Activated CD8-positive, alpha-beta T cell treated with anti-CD3 and anti-CD28 coated beads, Interleukin-2, amount 10 ng/mL, durations not matched to agents 7 days and 5 days (primary cell): ENCODE measurements around the gene TNRC6B. TPM values are rescaled to one million over a fixed set of nuclear protein-coding genes. Genes with fewer than 3 reads are reported as not detected.
A peak's percentile ranks its signal among the peaks of the same experiment; 100 is the strongest.
"Not testable (repeated sequence)": the region's sequence is repeated elsewhere in the genome, so short reads cannot be mapped to it uniquely, and the experiment has no call there.

Experiments used
- ATAC-seq: fragments of 150-1000 bp; cut with Tn5 transposase; one replicate; pipeline ENCODE4 v1.10.0; 2021; ENCODE audit warnings: moderate library complexity
- CTCF ChIA-PET: fragments of 350-600 bp; sonication (Branson Sonifier 250); formaldehyde crosslinking; loops from one replicate; lab custom pipeline; 2021; ENCODE audit warnings: antibody characterized with exemption; lab: Charles Lee
- POLR2A ChIA-PET: fragments of 350-600 bp; sonication (Branson Sonifier 250); formaldehyde crosslinking; loops from one replicate; lab custom pipeline; 2021; ENCODE audit warnings: antibody characterized with exemption; lab: Charles Lee
- DNase-seq: peaks from one replicate; pipeline ENCODE4 v3.0.0-alpha.2; 2020
- H3K27ac Mint-ChIP-seq: one replicate; pipeline ENCODE4 v1.8.0; 2021; ENCODE audit warnings: mild to moderate bottlenecking, mixed read lengths
- H3K27me3 Mint-ChIP-seq: one replicate; pipeline ENCODE4 v1.8.0; 2021; ENCODE audit warnings: low read depth, mixed read lengths
- H3K36me3 Mint-ChIP-seq: one replicate; pipeline ENCODE4 v1.8.0; 2021; ENCODE audit warnings: low read depth, mixed read lengths
- H3K4me1 Mint-ChIP-seq: one replicate; pipeline ENCODE4 v1.8.0; 2021; ENCODE audit warnings: low read depth, mixed read lengths
- H3K4me3 Mint-ChIP-seq: one replicate; pipeline ENCODE4 v1.8.0; 2021; ENCODE audit warnings: mild to moderate bottlenecking, mixed read lengths
- H3K9me3 Mint-ChIP-seq: one replicate; pipeline ENCODE4 v1.8.0; 2022; ENCODE audit warnings: mixed read lengths; ENCODE audit not compliant: insufficient read depth
- total RNA-seq, 2 experiments: library from RNA; stranded (reverse); gene quantifications; one replicate each; pipeline ENCODE4 v1.2.3, GENCODE V29; 2021

The TNRC6B gene
- total RNA-seq, 2 experiments from 2014 or later = 62.9 to 63.3 TPM

DNA sequence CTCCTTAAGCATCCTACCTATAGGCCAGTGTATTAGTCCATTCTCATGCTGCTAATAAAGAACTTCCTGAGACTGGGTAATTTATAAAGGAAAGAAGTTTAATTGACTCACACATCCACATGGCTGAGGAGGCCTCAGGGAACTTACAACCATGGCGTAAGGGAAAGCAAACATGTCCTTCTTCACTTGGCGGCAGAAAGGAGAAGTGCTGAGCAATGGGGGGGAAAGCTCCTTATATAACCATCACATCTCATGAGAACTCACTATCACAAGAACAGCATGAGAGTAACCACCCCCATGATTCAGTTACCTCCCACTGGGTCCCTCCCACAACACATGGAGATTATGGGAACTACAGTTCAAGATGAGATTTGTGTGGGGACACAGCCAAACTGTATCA, 12.2 kb upstream of the TNRC6B start:
- H3K9me3 Mint-ChIP-seq, CTCF ChIA-PET, ATAC-seq, H3K4me1 Mint-ChIP-seq, H3K4me3 Mint-ChIP-seq, H3K27me3 Mint-ChIP-seq, POLR2A ChIA-PET, H3K27ac Mint-ChIP-seq, DNase-seq: not testable (repeated sequence)
- peaks cover 37% of the 10 kb centered on the region for H3K36me3 Mint-ChIP-seq

DNA sequence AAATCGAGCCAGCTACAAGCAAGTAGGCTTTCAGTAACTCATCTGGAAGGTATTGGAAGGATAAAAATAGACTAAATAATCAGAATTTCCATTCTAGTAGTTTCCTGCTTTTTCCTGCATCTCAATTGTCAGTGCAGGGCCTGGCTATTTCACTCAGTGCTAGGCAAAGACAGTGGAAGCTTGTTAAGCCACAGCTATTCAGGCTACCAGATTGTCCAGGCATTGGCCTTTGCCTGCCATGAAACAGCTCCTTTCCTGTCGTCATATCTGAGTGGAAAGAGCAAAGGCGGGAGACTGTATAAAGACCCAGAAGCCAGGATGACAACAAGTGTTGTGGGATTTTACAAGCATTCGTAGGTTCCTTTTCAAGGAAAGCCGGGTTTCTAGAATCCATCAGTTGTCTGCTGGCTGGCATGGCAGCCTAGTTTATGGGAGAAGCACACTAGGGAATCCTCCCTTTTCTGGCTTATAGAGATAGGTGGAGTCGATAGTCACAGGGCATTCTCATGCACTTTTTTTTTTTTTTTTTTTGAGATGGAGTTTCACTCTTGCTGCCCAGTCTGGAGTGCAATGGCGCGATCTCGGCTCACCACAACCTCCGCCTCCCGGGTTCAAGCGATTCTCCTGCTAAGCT, 2.0 kb upstream of the TNRC6B start:
- Mint-ChIP-seq H3K27me3 (no peaks in the 10 kb centered on the region), H3K9me3 (no peaks in the 10 kb centered on the region), H3K4me3 (peak overlapping the region; percentile 94), H3K4me1 (peaks cover 38% of the 10 kb centered on the region), H3K36me3 (peaks cover 23% of the 10 kb centered on the region), H3K27ac (peak overlapping the region; percentile 91)
- POLR2A ChIA-PET = no interaction called here
- ATAC-seq = no peak
- CTCF ChIA-PET = no interaction called here
- DNase-seq = no peak

DNA sequence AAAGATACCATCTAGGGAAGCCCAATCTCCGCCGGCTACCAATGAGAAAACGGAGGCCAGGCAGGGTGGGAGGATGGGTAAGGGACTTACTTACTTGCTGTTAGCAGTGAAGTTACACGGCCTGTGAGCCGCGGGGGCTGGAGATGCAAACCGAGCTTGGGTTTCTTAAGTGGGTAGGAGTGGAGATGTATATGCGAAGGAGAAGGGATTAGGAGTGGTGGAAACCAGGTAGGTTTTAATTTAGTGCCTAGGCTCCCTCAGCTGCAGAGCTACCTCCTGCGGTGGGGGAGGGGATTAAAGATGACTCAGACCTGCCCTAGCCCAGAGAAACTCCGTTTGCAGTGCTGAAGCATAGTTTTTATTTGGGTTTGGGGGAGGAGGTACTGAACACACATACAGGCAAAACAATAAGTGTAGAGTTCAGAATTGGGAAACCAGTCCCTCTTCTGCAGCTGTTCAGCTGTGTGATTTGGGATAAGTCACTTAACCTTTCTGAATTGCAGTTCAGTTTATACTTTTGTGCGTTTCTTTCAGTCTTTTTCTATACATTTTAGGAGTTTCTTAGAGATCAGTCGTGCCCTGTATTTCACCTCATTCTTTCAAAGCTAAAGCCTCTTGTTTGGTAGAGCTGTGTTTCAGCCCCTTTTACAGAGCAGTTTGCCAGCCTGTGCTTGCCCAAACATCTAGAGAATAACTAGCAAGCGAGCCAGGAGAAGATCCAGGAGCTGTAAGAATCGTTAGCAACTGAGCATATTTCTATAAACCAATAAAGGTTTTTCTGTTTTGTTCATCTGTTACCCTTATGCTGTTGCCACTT, 596 bp upstream of the TNRC6B start:
- ATAC-seq (peak; percentile 71), DNase-seq (peak; percentile 83)
- ChIA-PET POLR2A (interaction anchor here (0.6 to 5.2 kb wide), 41 partner anchors 9 to 654 kb away, joined by 3 to 68 read pairs (median 4); partner anchors contain the start of gene ADSL), CTCF (interaction anchor here (0.6 to 4.4 kb wide), 17 partner anchors 10 to 224 kb away, joined by 3 to 35 read pairs (median 3); no protein-coding TSS in a partner anchor)
- H3K27me3 Mint-ChIP-seq = no peaks in the 10 kb centered on the region
- H3K36me3 Mint-ChIP-seq = peaks cover 25% of the 10 kb centered on the region
- H3K9me3 Mint-ChIP-seq = no peaks in the 10 kb centered on the region
- peak overlapping the region; percentile 91 for H3K27ac Mint-ChIP-seq
- peaks cover 40% of the 10 kb centered on the region for H3K4me1 Mint-ChIP-seq
- H3K4me3 Mint-ChIP-seq = peak overlapping the region; percentile 94

DNA sequence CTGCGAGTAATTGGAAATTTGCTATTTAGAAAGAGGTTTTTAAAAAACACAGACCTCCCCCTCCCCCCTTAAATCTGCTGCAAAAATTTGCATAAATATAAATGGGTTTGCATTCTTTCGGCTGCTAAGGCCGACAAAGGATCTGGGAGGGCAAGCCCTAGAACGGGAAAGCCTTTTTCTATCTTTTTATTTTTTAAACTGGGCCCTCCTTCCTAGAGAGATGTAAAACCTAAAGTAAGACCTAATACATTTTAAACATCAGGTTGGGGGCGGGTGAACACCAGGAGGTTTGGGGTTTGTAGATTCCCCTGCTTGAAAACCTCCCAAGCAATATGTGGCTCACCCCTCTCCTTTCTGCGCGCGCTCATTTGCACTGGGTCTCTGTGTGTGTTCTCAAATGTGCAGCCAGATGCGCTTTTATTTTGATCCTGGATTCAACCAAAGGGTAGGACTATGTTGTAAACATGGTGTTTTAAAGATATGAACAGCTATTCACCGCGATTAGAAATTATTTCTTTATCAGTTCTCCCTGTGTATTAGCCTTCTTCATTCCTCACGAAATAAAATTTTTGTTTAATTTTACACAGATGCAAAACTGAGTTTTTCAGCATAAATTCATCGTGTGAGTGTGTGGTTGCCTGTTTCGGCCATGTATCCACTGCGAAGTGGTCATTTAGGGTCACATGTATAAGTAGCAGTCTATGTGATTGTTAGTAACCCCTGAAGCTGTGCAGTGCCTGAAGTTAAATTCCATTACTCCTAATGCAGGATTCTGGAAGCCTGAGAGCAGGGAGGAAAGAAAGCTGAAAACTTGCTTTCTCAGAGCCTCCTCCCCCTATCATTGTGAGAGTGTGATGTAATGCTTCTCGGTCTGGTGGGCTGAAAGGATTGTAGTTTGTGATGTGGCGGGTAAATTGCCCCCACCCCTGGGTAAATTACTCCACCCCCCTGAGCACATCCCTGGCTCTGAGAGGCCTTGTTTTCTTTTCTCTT, 988 bp downstream of the TNRC6B start:
- H3K36me3 Mint-ChIP-seq = peaks cover 25% of the 10 kb centered on the region
- peak; percentile 26 for ATAC-seq
- peak overlapping the region; percentile 91 for H3K27ac Mint-ChIP-seq
- H3K27me3 Mint-ChIP-seq = no peaks in the 10 kb centered on the region
- ChIA-PET CTCF (interaction anchor here (0.8 to 4.4 kb wide), 10 partner anchors 15 to 258 kb away, joined by 3 to 35 read pairs (median 6); no protein-coding TSS in a partner anchor), POLR2A (interaction anchor here (0.6 to 5.2 kb wide), 17 partner anchors 9 to 914 kb away, joined by 3 to 68 read pairs (median 4); partner anchors contain the start of genes ADSL and EP300)
- peak overlapping the region; percentile 94 for H3K4me3 Mint-ChIP-seq
- peak; percentile 69 for DNase-seq
- H3K9me3 Mint-ChIP-seq = no peaks in the 10 kb centered on the region
- peaks cover 54% of the 10 kb centered on the region for H3K4me1 Mint-ChIP-seq

DNA sequence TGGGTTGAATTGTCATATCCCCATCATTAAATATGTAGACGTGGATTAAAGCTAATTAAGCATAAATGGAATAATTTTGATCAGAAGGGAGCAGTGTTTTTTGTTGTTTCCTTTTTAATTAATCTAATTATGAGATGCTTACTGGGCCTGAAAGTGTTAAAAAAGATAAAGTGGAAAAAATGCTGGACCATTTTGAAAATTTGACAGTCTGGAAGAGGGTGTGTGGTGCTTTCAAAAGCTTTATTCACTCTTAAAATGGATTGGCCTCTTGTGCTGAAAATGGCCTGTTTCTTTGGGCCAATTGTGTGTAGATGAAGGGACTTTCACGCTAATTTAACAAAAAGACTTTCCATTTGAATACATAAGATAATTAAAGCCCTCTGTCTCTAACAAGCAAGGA, 1.8 kb downstream of the TNRC6B start:
- POLR2A ChIA-PET = interaction anchor here (0.6 to 5.2 kb wide), 12 partner anchors 8 to 913 kb away, joined by 3 to 68 read pairs (median 4); partner anchors contain the start of genes ADSL and EP300
- CTCF ChIA-PET = interaction anchor here (0.8 to 4.4 kb wide), 10 partner anchors 14 to 258 kb away, joined by 3 to 35 read pairs (median 5); no protein-coding TSS in a partner anchor
- H3K36me3 Mint-ChIP-seq = peaks cover 30% of the 10 kb centered on the region

DNA sequence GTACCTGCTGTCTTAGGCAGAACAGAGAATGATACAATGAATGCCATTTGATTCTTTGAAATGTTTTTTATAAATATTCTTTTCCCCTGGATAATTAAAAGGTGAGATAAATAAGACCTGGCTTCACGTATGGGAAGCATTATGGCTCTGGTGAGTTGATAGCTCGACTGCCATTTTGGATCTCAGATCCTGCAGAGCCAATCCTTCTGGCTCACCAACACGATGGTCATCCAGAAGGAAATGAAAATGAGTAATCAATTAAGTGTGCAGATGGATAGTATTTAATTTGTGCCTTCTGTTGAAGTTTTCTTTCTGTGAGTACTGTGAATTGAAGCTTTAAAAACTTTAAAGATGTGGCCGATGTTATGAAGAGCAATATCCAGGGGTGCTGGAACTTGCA, 2.7 kb downstream of the TNRC6B start:
- H3K4me1 Mint-ChIP-seq = peaks cover 58% of the 10 kb centered on the region
- ChIA-PET CTCF (interaction anchor here (0.9 to 4.4 kb wide), 7 partner anchors 13 to 168 kb away, joined by 3 to 35 read pairs (median 4); no protein-coding TSS in a partner anchor), POLR2A (interaction anchor here (0.7 to 5.2 kb wide), 5 partner anchors 11 to 599 kb away, joined by 3 to 68 read pairs (median 11); partner anchors contain the start of gene ADSL)
- H3K36me3 Mint-ChIP-seq = peaks cover 34% of the 10 kb centered on the region
- H3K4me3 Mint-ChIP-seq = peak overlapping the region; percentile 94
- H3K27ac Mint-ChIP-seq = peak overlapping the region; percentile 55
- no peaks in the 10 kb centered on the region for H3K9me3 Mint-ChIP-seq
- no peak for ATAC-seq
- no peak for DNase-seq
- H3K27me3 Mint-ChIP-seq = no peaks in the 10 kb centered on the region

More for the DNA sequence above, 1.8 kb downstream of the TNRC6B start:
- Mint-ChIP-seq H3K27ac (peak overlapping the region; percentile 91), H3K4me1 (peaks cover 59% of the 10 kb centered on the region), H3K27me3 (no peaks in the 10 kb centered on the region), H3K9me3 (no peaks in the 10 kb centered on the region), H3K4me3 (peak overlapping the region; percentile 94)
- DNase-seq (no peak), ATAC-seq (no peak)

DNA sequence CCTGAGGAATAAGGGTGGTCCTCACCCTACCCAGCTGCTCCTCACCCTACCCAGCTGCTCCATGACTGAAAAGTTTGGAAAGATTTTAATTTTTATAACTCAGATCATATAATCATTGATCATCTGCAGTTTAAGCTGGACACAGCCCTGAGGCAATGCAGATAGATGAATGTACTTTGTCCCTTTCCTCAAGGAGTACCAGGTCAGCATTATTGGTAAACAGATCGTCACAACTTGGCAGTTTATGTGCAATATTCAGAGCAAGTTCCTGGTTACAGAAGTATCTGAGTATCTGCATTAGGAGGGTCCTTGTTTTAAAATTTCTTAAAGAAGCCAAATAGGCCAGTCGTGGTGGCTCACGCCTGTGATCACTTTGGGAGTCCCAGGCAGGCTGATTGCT, 3.6 kb downstream of the TNRC6B start:
- Mint-ChIP-seq H3K9me3 (no peaks in the 10 kb centered on the region), H3K4me3 (no peak overlapping the region), H3K4me1 (peaks cover 56% of the 10 kb centered on the region), H3K27me3 (no peaks in the 10 kb centered on the region), H3K36me3 (peaks cover 43% of the 10 kb centered on the region), H3K27ac (no peak overlapping the region)
- ChIA-PET POLR2A (interaction anchor here (5.2 kb wide), 1 partner anchor 138 kb away, joined by 68 read pairs; no protein-coding TSS in a partner anchor), CTCF (interaction anchor here (1.0 to 4.4 kb wide), 4 partner anchors 9 to 167 kb away, joined by 3 to 35 read pairs (median 10); no protein-coding TSS in a partner anchor)
- ATAC-seq (no peak), DNase-seq (no peak)

DNA sequence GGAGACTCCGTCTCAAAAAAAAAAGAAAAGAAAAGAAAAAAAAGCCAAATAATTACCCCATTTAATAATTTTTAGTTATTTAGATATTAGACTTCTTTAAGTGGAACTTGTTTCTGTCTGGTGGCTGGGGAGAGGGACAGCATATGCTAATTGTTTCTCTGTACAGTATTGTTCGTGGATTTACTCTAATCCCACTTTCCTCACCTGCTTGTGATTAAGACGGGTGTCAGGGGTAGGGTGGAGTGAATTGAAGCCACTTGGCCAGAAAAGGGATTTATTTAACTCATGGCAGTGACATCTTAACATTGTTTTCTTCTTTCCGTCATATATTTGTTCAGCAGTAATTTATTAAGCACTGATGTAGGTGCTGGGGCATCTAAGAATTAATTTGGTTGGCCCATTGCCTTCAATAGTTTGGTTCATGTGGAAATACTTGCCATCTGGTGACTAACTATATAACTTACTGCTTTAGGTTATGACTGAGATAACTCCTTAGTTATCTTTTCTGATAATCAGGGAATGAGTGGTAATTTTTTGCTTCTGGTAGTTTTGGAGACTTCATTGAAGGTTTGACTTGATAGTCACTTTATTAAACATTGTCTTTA, 4.6 kb downstream of the TNRC6B start:
- Mint-ChIP-seq H3K27ac (peak overlapping the region; percentile 62), H3K27me3 (no peaks in the 10 kb centered on the region), H3K36me3 (peaks cover 43% of the 10 kb centered on the region), H3K4me3 (peak overlapping the region; percentile 23), H3K9me3 (no peaks in the 10 kb centered on the region), H3K4me1 (peaks cover 48% of the 10 kb centered on the region)
- ATAC-seq (no peak), DNase-seq (no peak)
- CTCF ChIA-PET = interaction anchor here (0.5 to 1.0 kb wide), 2 partner anchors 8 to 141 kb away, joined by 3 read pairs; no protein-coding TSS in a partner anchor
- POLR2A ChIA-PET = no interaction called here

DNA sequence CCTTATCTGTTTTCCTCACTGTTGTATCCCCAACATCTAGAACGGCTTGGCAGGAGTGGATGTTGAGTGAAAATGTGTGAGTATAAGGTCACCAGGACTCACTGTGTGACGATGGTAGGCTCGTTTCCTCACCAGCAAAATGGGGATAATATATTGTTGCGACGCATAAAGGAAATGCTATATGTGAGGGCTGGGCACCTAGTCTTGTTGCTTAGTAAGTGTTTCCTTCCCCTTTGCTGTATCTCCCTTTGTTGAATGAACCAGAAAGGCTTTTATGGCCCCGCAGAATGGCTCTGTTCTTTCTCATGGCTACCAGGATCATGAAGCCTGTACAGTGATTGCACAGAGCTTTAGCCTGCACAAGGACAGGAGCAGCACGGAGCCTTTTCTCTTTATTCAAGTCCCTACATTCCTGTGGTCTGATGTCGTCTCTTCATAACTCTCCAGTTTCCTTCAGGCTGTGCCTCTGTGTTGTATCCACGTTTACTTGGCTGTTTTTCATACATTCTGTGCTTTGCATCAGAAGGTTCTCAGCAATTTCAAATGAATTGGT, 5.4 kb downstream of the TNRC6B start:
- H3K27ac Mint-ChIP-seq = peak overlapping the region; percentile 62
- POLR2A ChIA-PET = no interaction called here
- no peaks in the 10 kb centered on the region for H3K9me3 Mint-ChIP-seq
- peak overlapping the region; percentile 23 for H3K4me3 Mint-ChIP-seq
- DNase-seq (no peak), ATAC-seq (peak; percentile 35)
- H3K4me1 Mint-ChIP-seq = peaks cover 50% of the 10 kb centered on the region
- CTCF ChIA-PET = no interaction called here
- no peaks in the 10 kb centered on the region for H3K27me3 Mint-ChIP-seq
- H3K36me3 Mint-ChIP-seq = peaks cover 38% of the 10 kb centered on the region

DNA sequence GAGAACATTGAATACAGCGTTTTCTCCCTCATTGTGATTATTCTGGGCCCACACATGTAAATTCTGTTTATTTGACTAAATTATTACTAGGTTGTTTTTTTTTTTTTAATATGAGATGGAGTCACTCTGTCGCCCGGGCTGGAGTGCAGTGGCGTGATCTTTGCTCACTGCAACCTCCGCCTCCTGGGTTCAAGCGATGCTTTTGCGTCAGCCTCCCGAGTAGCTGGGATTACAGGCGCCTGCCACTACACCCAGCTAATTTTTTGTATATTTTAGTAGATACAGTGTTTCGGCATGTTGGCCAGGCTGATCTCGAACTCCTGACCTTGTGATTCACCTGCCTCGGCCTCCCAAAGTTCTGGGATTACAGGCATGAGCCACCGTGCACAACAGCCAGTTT, 5.9 kb downstream of the TNRC6B start:
- DNase-seq, H3K27ac Mint-ChIP-seq, H3K9me3 Mint-ChIP-seq, H3K4me3 Mint-ChIP-seq, POLR2A ChIA-PET, ATAC-seq, H3K27me3 Mint-ChIP-seq, CTCF ChIA-PET: not testable (repeated sequence)
- peaks cover 37% of the 10 kb centered on the region for H3K36me3 Mint-ChIP-seq
- peaks cover 50% of the 10 kb centered on the region for H3K4me1 Mint-ChIP-seq
